IPS DF 4.7 (cell line): ENCODE results near the gene RRAGD.

ENCODE experiments used
- DNase-seq: peaks from one replicate; pipeline ENCODE4 v3.0.0-alpha.2; 2013; ENCODE audit warnings: low spot score; ENCODE audit errors: extremely low read depth

Gene RRAGD

GRCh38 chr6:89412071-89413005 lies at the start of gene RRAGD:
Gene RRAGD, minus strand, starts transcription at chr6:89412273. Its CDS starts 280 bp downstream, at chr6:89411993.
- no peak for DNase-seq

GRCh38 chr6:89460713-89461112 lies 48.6 kb upstream of the RRAGD start:
- no peak for DNase-seq

- no peak for DNase-seq
Observed at GRCh38 chr6:89459501-89459900, 47.4 kb upstream of the RRAGD start.

- no peak for DNase-seq
Observed at GRCh38 chr6:89458704-89459103, 46.6 kb upstream of the RRAGD start.

- DNase-seq: no peak
Observed at GRCh38 chr6:89454300-89454699, 42.2 kb upstream of the RRAGD start.

GRCh38 chr6:89452281-89452680 lies 40.2 kb upstream of the RRAGD start:
- DNase-seq: no peak

- no peak for DNase-seq
Observed at GRCh38 chr6:89449193-89449592, 37.1 kb upstream of the RRAGD start.

GRCh38 chr6:89443658-89444057 lies 31.6 kb upstream of the RRAGD start:
- no peak for DNase-seq

GRCh38 chr6:89440200-89440599 lies 28.1 kb upstream of the RRAGD start:
- no peak for DNase-seq

- no peak for DNase-seq
Observed at GRCh38 chr6:89439014-89439413, 26.9 kb upstream of the RRAGD start.

- DNase-seq: no peak
Observed at GRCh38 chr6:89438248-89438647, 26.2 kb upstream of the RRAGD start.

GRCh38 chr6:89436226-89436625 lies 24.2 kb upstream of the RRAGD start:
- DNase-seq: no peak

GRCh38 chr6:89434954-89435353 lies 22.9 kb upstream of the RRAGD start:
- DNase-seq: no peak

GRCh38 chr6:89434150-89434499 lies 22.1 kb upstream of the RRAGD start:
- no peak for DNase-seq

GRCh38 chr6:89433252-89434149 lies 21.4 kb upstream of the RRAGD start:
- DNase-seq: no peak

GRCh38 chr6:89432875-89433251 lies 20.8 kb upstream of the RRAGD start, which contains the start of gene ANKRD6:
Gene ANKRD6, plus strand, starts transcription at chr6:89433152. Its CDS starts 133,825 bp downstream, at chr6:89566977.
- DNase-seq: no peak

- DNase-seq: no peak
Observed at GRCh38 chr6:89430201-89430962, 18.3 kb upstream of the RRAGD start.

GRCh38 chr6:89416796-89417195 lies 4.7 kb upstream of the RRAGD start:
- no peak for DNase-seq

GRCh38 chr6:89415185-89415584 lies 3.1 kb upstream of the RRAGD start:
- no peak for DNase-seq

GRCh38 chr6:89414215-89414614 lies 2.1 kb upstream of the RRAGD start:
- no peak for DNase-seq

- DNase-seq: no peak
Observed at GRCh38 chr6:89413006-89413400, 930 bp upstream of the RRAGD start.
